Thoracic aorta (tissue), 2 donors: ENCODE data around the gene CFAP57. TPM values are rescaled to one million over a fixed set of nuclear protein-coding genes. Genes with fewer than 3 reads are reported as not detected.

Experiments
- ATAC-seq: fragments of 150-250 bp; one replicate; pipeline ENCODE4 v1.8.0; 2017; ENCODE audit warnings: low read depth; ENCODE audit not compliant: insufficient number of reproducible peaks, low FRiP score
- DNase-seq: peaks from one replicate; pipeline ENCODE4 v3.0.0-alpha.2; 2020; ENCODE audit warnings: low spot score
- H3K27ac ChIP-seq, 2 donors: fragments of 200-600 bp; sonication (generic); 1 replicate in 1 of 2; 2 replicates in 1 of 2; pipeline ENCODE4 v1.5.1; 2016; ENCODE audit warnings: mild to moderate bottlenecking in 2 of 2, moderate library complexity in 2 of 2
- H3K27me3 ChIP-seq: fragments of 200-600 bp; sonication (generic); replicated peaks from 2 replicates; pipeline ENCODE4 v1.6.0; 2016; ENCODE audit warnings: mild to moderate bottlenecking; ENCODE audit not compliant: insufficient read depth
- H3K36me3 ChIP-seq: fragments of 200-600 bp; sonication (generic); one replicate; pipeline ENCODE4 v1.5.1; 2016
- H3K4me1 ChIP-seq, 2 donors: fragments of 200-600 bp; sonication (generic); 1 replicate in 1 of 2; 2 replicates in 1 of 2; pipeline versions ENCODE4 v1.5.1 to v1.6.0; 2016; ENCODE audit warnings: low read depth in 2 of 2, mild to moderate bottlenecking in 1 of 2; ENCODE audit not compliant: control insufficient read depth in 1 of 2
- H3K4me3 ChIP-seq: fragments of 200-600 bp; sonication (generic); 2 replicates; pipeline ENCODE4 v1.5.1; 2016; ENCODE audit warnings: mild to moderate bottlenecking
- H3K9me3 ChIP-seq: fragments of 200-600 bp; sonication (generic); 2 replicates; pipeline ENCODE4 v1.5.1; 2016
- CTCF ChIP-seq: fragments of 200-600 bp; sonication (generic); IDR thresholded peaks from one replicate; pipeline ENCODE4 v1.5.1; 2019; ENCODE audit warnings: antibody characterized with exemption
- total RNA-seq, 2 donors: library from RNA; depleted of rRNA; stranded (reverse); fragments of >200 nt; gene quantifications; one replicate each; pipeline versions ENCODE4 v1.1.0 to v1.2.3, GENCODE V29; 2016

The CFAP57 gene
- total RNA-seq, 2 donors from 2014 or later = 0.27 to 0.42 TPM

- H3K27ac ChIP-seq = no peak overlapping the region
- TF ChIP-seq CTCF = no peak
- DNase-seq (no peak), ATAC-seq (no peak)
- no peak overlapping the region for H3K4me3 ChIP-seq
- no peaks in the 10 kb centered on the region for H3K9me3 ChIP-seq
- H3K4me1 ChIP-seq = no peaks in the 10 kb centered on the region
- no peaks in the 10 kb centered on the region for H3K36me3 ChIP-seq
- H3K27me3 ChIP-seq = no peaks in the 10 kb centered on the region
Measured at GRCh38 chr1:43238085-43238484, 66.0 kb downstream of the CFAP57 start.

GRCh38 chr1:43238991-43239469 is 66.9 kb downstream of the CFAP57 start:
- Histone ChIP-seq H3K4me1 (no peaks in the 10 kb centered on the region), H3K9me3 (no peaks in the 10 kb centered on the region), H3K4me3 (no peak overlapping the region), H3K27me3 (no peaks in the 10 kb centered on the region), H3K27ac (no peak overlapping the region), H3K36me3 (no peaks in the 10 kb centered on the region)
- DNase-seq = no peak
- no peak for ATAC-seq
- TF ChIP-seq CTCF = no peak

- H3K4me1 ChIP-seq = no peaks in the 10 kb centered on the region
- no peak for ATAC-seq
- no peak for DNase-seq
- H3K27me3 ChIP-seq = no peaks in the 10 kb centered on the region
- TF ChIP-seq CTCF = no peak
- no peak overlapping the region for H3K27ac ChIP-seq
- no peaks in the 10 kb centered on the region for H3K9me3 ChIP-seq
- H3K36me3 ChIP-seq = no peaks in the 10 kb centered on the region
- no peak overlapping the region for H3K4me3 ChIP-seq
Measured at GRCh38 chr1:43239484-43239883, 67.4 kb downstream of the CFAP57 start.

- Histone ChIP-seq H3K4me1 (no peaks in the 10 kb centered on the region), H3K27me3 (no peaks in the 10 kb centered on the region), H3K27ac (no peak overlapping the region), H3K4me3 (no peak overlapping the region), H3K36me3 (no peaks in the 10 kb centered on the region), H3K9me3 (no peaks in the 10 kb centered on the region)
- DNase-seq = no peak
- TF ChIP-seq CTCF = no peak
- no peak for ATAC-seq
Measured at GRCh38 chr1:43241413-43241836, 69.3 kb downstream of the CFAP57 start.

- DNase-seq = no peak
- Histone ChIP-seq H3K36me3 (no peaks in the 10 kb centered on the region), H3K27me3 (no peaks in the 10 kb centered on the region), H3K9me3 (no peaks in the 10 kb centered on the region), H3K27ac (no peak overlapping the region), H3K4me1 (no peaks in the 10 kb centered on the region), H3K4me3 (no peak overlapping the region)
- ATAC-seq = no peak
- TF ChIP-seq CTCF = no peak
Measured at GRCh38 chr1:43243299-43243698, 71.2 kb downstream of the CFAP57 start.
